ENCODE data around the gene KPRP.
A peak's percentile ranks its signal among the peaks of the same experiment; 100 is the strongest.

The KPRP gene

DNA sequence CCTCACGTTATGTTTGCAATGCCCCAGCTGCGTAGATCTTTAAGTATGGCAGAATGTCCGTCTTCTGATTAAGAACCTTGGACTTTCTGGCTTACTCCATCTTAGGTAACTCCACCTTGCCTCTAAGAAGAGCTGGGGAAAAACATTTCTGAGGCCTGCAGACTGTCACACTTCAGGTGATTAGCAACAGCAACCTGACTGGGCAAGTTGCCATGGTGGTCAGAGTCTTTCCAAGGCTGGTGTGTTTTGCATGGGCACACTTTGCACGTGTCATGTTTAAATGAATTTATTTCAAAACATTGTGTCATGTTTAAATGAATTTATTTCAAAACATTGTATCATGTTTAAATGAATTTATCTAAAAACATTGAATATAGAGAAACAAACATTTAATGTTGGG lies 811 bp downstream of the KPRP start:
- no peak for DNase-seq

DNA sequence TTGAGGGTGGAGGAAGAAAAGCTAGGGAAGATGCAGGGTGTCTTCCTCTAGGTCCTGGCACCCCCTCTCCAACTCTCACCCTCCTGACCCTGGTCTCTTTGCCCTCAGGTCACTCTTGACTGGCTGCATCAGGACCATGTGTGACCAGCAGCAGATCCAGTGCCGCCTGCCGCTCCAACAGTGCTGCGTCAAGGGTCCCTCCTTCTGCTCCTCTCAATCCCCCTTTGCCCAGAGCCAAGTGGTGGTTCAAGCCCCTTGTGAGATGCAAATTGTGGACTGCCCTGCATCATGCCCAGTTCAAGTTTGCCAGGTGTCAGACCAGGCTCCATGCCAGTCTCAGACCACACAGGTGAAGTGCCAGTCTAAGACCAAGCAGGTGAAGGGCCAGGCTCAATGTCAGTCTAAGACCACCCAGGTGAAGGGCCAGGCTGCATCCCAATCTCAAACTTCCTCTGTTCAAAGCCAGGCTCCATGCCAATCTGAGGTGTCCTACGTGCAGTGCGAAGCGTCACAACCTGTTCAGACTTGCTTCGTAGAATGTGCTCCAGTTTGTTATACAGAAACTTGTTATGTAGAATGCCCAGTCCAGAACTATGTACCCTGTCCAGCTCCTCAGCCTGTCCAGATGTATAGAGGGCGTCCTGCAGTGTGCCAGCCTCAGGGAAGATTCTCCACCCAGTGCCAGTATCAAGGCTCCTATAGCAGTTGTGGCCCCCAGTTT lies 1.8 kb downstream of the KPRP start:
- DNase-seq, result no peak
- no peak for TF ChIP-seq GATA1 (IDR thresholded peaks at IDR 0.05; ENCODE audit: low read depth, low read length)
- TF ChIP-seq POLR2A (IDR thresholded peaks at IDR 0.05; ENCODE audit: low read length), result no peak

More for the DNA sequence above, 811 bp downstream of the KPRP start:
- no peak for TF ChIP-seq GATA1 (IDR thresholded peaks at IDR 0.05; ENCODE audit: low read depth, low read length)
- no peak for TF ChIP-seq POLR2A (IDR thresholded peaks at IDR 0.05; ENCODE audit: low read length)

DNA sequence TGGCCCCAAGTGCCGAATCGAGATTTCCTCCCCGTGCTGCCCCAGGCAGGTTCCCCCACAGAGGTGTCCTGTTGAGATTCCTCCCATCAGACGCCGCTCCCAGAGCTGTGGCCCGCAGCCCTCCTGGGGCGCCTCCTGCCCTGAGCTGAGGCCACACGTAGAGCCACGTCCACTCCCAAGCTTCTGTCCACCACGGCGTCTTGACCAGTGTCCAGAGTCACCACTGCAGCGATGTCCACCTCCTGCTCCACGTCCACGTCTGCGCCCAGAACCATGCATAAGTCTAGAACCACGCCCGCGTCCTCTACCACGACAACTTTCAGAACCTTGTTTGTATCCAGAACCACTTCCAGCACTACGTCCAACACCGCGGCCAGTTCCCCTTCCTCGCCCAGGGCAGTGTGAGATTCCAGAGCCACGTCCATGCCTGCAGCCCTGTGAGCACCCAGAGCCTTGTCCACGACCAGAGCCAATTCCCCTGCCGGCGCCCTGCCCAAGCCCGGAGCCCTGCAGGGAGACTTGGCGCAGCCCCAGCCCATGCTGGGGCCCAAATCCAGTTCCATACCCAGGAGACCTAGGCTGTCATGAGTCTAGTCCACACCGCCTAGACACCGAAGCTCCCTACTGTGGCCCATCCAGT lies 2.8 kb downstream of the KPRP start:
- TF ChIP-seq POLR2A (IDR thresholded peaks at IDR 0.05; ENCODE audit: low read length) (no peak), GATA1 (IDR thresholded peaks at IDR 0.05; ENCODE audit: low read depth, low read length) (no peak)
- DNase-seq, result no peak

DNA sequence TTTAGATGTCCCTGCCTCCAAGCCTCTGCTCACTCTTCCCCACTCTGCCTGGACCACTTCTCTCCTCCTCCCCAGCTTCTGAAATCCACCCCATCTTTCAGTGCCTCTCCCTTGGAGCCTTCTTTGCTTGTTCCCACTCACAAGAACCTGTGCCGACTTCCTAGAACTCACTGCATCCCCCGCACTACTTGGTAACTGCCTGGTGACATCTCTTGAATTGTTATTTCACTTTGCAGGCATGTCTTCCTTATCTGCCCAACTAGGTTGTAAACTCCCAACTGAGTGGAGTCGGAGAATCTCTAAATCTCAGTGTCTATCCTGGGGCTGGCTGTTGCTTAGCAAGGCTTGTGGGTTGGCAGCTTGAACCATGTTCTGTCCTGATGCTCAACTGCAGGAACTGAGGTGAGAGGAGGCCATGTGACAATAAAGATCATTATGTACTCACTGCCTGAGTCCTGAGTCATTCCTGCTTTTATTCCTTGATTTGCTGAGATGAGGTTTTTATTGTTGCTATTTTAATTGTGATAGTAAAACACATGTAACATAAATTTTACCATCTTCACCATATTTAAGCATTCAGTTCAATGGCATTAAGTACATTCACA lies 3.9 kb downstream of the KPRP start:
- no peak for DNase-seq
- TF ChIP-seq POLR2A (IDR thresholded peaks at IDR 0.05; ENCODE audit: low read length) (no peak), GATA1 (IDR thresholded peaks at IDR 0.05; ENCODE audit: low read depth, low read length) (no peak)

DNA sequence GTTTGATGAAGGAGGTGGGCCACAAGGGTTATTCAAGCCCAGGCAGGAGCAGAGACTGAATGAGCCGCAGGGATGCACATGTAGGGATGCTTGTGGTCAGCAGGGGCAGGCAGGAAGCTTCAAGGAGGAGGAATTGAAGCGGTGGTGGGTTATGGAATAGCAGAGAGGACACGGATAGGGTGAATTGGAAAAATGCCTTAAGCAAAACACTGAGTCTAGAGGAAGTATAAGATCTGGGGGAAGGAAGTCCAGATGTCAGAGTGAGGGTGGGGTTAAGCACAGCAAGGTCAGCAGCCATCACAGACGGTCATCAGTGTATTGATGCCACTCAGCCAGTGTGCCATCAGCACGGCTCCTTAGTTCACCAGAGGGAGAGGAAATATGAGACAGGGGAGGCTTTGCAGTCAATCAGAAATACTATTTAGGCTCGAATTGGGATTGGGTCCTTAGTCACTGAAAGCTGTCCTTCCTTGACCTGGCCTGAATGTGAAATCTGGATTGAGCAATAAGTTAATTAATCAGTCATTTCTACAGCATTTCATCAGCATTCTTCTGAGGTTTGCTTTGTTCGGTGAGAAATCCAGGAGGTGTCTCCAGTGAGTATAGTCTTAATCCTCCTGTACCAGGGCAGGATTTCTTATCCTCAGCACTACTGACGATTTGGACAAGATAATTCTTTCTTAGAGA lies 11.2 kb downstream of the KPRP start:
- TF ChIP-seq POLR2A (IDR thresholded peaks at IDR 0.05; ENCODE audit: low read length), result no peak
- no peak for DNase-seq

DNA sequence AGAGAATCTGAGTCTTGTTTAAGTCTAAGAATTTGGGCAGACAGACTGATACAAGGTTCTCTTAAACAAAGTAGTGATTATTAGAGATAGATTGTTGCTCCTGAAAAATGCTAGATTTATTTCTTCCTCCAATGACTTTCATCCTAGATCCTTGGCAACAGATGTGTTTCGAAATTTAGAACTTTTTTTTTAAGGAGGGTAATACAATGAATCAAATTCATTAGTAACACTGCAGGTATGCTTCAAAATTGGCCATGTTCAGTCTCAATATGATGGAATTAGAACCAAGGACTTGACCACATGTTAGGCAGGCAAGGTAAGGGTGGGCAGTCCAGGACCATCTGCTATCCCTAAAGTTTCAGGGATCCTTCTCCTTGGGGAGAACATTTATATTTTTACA lies 12.6 kb downstream of the KPRP start:
- TF ChIP-seq POLR2A (IDR thresholded peaks at IDR 0.05; ENCODE audit: low read length) (no peak), GATA1 (IDR thresholded peaks at IDR 0.05; ENCODE audit: low read depth, low read length) (no peak)
- DNase-seq, result no peak

DNA sequence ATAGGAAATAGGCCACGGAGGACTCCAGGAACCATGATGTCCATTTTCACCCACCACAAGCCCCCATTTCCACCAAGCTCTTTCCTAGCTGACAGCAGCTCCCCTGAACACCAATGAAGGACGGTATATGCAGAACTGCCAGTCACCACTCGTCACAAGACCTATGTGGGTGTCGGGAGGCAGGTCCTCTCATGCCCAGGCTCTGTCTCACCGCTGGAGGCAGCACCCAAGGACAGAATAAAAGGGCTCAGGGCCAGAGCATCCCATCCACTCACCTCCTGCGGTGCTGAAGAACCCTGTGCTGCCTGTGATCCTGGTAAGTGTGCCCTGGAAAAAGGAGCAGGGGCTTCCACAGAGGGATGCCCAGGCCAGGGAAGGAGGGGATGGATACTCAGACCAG lies 17.1 kb downstream of the KPRP start, which contains the start of gene LCE1F:
Gene LCE1F, plus strand, starts transcription at position 266 of the 400 bp plus-strand sequence. CDS start 1,232 bp downstream, outside the sequence.
- TF ChIP-seq POLR2A (IDR thresholded peaks at IDR 0.05; ENCODE audit: low read length) (no peak), GATA1 (IDR thresholded peaks at IDR 0.05; ENCODE audit: low read depth, low read length) (no peak)
- no peak for DNase-seq

DNA sequence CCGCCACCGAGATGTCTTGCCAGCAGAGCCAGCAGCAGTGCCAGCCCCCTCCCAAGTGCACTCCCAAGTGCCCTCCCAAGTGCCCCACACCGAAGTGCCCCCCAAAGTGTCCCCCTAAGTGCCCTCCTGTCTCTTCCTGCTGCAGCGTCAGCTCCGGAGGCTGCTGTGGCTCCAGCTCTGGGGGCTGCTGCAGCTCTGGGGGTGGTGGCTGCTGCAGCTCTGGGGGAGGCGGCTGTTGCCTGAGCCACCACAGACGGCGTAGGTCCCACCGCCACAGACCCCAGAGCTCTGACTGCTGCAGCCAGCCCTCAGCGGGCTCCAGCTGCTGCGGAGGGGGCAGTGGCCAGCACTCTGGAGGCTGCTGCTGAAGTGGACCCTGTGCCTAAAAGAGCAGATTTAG lies 18.5 kb downstream of the KPRP start:
- DNase-seq, result no peak
- TF ChIP-seq GATA1 (IDR thresholded peaks at IDR 0.05; ENCODE audit: low read depth, low read length), result no peak
- no peak for TF ChIP-seq POLR2A (IDR thresholded peaks at IDR 0.05; ENCODE audit: low read length)

DNA sequence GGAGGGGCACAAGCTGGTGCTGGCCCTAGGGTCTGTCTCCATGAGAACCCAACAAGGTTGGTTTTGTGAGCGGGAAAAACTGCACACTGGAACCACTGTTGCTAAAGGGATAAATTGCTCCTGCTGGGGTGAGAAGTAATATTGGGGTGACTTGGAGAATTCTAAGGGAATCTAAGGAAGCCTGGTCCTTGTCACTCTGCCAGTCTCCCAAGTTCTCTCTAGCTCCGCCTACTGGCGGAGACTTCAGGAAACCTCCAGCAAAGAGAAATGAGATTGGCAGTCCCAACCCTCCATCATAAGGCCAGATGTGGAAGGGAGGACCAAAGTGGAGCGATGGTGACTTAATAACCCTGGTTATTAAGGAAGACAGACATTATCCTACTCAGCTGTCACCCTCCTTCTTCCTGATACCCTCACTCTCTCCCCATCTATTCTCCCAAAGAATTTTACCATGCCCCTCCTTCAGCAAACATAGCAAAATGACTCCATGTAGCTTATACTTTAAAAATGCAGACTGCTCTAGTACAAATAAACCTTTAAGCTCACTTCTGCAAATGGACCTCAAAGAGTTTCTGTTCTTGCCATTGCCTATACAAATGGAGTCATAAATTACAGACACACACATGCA lies 19.8 kb downstream of the KPRP start:
- DNase-seq, result peak; percentile 6 to 34
- TF ChIP-seq GATA1 (IDR thresholded peaks at IDR 0.05; ENCODE audit: low read depth, low read length) (no peak), POLR2A (IDR thresholded peaks at IDR 0.05; ENCODE audit: low read length) (no peak)

DNA sequence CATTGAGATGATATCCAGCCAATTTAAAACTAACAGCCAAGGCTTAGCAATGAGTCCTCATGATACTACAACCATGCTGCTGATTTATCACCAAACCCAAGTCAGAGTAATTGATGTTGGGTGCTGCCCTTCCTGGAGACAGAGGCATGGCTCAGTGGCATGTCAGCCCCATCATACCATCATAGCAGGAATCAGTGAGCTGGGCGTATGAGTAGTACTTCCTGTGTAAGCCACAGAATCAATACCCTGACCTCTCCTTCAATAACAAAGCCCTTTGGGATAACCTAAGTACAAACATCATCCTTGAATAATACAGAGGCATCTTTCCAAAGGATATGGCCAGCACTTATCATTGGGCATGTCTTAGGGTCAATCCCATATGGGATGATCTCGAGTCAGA lies 25.3 kb downstream of the KPRP start:
- TF ChIP-seq POLR2A (IDR thresholded peaks at IDR 0.05; ENCODE audit: low read length) (no peak), GATA1 (IDR thresholded peaks at IDR 0.05; ENCODE audit: low read depth, low read length) (no peak)

DNA sequence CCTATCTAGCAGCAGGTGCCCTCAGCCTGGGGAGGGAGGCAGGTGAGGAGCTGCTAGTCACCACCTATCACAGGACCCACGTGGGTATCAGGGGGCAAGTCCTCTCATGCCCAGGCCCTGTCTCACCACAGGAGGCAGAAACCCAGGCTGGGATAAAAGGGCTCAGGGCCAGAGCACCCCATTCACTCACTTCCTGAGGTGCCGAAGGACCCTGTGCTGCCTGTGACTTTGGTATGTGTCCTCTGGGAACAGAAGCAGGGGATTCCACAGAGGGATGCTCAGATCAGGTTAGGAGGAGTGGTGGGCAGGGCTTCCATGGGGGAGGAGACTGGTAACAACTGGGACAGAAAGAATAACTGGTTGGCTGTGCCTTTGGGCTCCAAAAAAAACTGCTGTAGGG lies 28.3 kb downstream of the KPRP start, which contains the start of gene LCE1E:
Gene LCE1E, plus strand, starts transcription at position 181 of the 400 bp plus-strand sequence. CDS start 1,043 bp downstream, outside the sequence.
- DNase-seq, result no peak
- TF ChIP-seq GATA1 (IDR thresholded peaks at IDR 0.05; ENCODE audit: low read depth, low read length) (no peak), POLR2A (IDR thresholded peaks at IDR 0.05; ENCODE audit: low read length) (no peak)

More for the DNA sequence above, 25.3 kb downstream of the KPRP start:
- no peak for DNase-seq

DNA sequence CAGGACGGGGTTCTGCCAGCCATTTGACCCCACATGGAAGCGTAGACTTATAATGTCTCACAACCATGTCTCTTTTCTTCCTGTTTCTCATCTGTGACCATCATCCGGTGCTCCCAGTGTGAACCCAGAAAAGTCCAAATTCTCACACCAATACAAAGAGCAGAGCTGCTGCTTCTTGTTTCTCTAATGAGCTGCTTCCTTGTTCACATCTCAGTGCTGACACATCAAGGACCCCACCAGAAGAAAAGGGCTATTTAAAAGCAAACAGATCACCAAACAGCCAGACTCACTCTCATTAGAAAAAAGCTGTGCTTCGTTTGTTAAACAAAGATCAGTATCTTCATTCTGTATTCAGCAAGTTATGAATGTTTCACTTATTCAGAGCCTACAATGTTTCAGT lies 37.9 kb downstream of the KPRP start:
- DNase-seq, result no peak
- no peak for TF ChIP-seq POLR2A (IDR thresholded peaks at IDR 0.05; ENCODE audit: low read length)
- no peak for TF ChIP-seq GATA1 (IDR thresholded peaks at IDR 0.05; ENCODE audit: low read depth, low read length)

DNA sequence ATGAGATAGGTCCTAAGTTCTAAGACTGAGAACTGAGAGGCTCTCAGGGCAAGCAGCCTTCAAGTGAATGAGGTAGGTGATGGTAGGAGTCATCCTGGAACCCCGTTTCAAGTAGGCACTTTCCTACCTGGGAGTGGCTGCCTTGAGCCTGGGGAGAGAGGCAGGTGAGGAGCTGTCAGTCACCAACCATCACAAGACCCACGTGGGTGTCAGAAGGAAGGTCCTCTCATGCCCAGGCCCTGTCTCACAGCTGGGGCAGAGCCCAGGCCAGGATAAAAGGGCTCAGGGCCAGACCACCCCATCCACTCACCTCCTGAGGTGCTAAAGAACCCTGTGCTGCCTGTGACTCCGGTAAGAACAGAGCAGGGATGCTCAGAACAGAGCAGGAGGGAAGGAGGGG lies 38.6 kb downstream of the KPRP start, which contains the start of gene LCE1D:
Gene LCE1D, plus strand, starts transcription at position 301 of the 400 bp plus-strand sequence. CDS start 1,074 bp downstream, outside the sequence.
- no peak for DNase-seq
- TF ChIP-seq POLR2A (IDR thresholded peaks at IDR 0.05; ENCODE audit: low read length) (no peak), GATA1 (IDR thresholded peaks at IDR 0.05; ENCODE audit: low read depth, low read length) (no peak)

Measured in erythroblast (primary cell).